OCI-M1 (cell line): Measurements from ENCODE around the gene LPCAT1.

Experiments used
- DNase-seq: peaks from one replicate; lab custom pipeline; 2025; lab: John Stamatoyannopoulos, UW

The LPCAT1 gene

DNA sequence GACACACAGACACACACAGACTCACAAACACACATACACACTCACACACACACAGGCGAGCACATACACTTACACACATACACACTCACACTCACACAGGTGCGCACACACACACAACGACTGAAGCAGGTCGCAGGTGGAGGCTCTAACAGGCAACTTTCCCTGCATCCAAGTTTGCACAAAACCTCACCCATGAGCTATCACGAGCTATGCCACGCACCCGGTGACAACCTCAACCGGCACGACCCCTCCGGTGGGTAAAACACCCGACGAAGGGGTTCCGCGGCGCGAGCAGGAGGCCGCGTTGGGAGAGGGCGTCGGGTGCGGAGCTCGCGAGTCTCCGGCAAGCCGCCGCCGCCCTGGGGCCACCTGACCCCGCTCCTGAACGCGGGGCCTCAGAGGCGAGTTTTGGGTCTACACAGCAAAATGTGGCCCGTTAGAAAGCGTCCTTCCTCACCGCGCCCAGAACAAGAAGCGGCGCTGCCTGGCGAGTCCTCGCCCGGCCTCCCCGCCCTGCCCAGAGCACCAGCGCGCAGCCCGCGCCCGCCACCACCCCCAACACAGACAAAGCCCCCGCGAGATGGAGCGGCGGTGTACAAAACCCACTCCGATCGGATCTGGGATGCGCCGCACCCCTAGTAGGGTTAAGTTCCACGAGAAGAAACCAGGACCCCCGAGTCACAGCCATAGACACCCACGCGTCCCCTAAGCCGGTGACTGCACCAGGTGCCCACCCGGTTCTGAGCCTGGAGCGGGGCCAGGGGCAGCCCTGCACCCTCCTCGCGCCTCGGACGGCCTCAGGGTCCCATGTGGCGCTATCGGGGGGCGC is 79.2 kb downstream of the LPCAT1 start:
- DNase-seq: no peak

GRCh38 chr5:1443991-1444360 is 79.8 kb downstream of the LPCAT1 start:
- DNase-seq: no peak

GRCh38 chr5:1443171-1443570 is 80.6 kb downstream of the LPCAT1 start:
- DNase-seq: no peak

DNA sequence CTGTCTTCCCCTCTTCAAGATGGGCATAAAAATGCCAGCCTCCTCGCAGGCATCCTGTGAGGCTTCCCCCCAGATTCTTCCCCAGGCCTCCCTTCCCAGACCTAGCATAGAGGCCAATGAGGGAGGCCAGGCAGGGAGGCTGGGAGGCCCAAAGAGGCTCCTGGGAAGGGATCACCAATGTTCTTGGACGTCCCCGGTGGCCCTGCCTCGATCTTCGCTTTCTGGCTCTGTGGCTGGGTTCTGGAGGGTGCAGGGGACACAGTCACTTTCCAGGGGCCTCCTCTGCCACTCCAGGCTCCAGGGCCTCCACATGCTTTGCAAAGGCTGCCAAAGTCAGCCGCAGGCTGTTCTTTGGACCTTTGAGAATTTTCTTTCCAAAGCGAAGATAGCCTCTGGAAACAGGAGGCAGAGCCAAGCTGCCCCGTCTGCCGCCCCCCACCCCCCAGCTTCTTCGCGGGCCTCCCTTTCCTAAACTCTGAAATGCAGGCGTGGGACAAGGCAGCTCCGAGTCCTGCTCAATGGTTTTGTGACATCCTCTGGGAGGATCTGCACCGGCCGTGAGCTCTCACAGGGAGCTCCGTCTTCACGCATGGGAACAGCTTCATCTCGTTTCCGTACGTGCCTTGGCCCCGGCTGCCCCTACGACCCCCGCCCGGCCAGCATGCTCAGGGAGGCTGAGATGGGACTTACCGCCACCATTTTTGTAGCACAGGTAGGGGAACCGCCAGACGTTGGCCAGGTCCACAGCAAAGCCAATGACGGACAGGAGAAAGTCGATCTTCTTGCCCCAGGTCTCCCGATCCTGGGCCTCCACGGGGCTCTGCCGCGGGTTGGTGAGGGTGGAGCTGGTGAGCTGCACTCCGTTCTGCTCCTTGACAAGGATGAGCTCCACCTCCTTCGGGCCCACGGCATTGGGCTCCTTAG is 81.3 kb downstream of the LPCAT1 start:
- DNase-seq: no peak

GRCh38 chr5:1441166-1441865 is 82.4 kb downstream of the LPCAT1 start:
- DNase-seq: no peak

- no peak for DNase-seq
Measured at GRCh38 chr5:1440098-1440493, 83.7 kb downstream of the LPCAT1 start.

DNA sequence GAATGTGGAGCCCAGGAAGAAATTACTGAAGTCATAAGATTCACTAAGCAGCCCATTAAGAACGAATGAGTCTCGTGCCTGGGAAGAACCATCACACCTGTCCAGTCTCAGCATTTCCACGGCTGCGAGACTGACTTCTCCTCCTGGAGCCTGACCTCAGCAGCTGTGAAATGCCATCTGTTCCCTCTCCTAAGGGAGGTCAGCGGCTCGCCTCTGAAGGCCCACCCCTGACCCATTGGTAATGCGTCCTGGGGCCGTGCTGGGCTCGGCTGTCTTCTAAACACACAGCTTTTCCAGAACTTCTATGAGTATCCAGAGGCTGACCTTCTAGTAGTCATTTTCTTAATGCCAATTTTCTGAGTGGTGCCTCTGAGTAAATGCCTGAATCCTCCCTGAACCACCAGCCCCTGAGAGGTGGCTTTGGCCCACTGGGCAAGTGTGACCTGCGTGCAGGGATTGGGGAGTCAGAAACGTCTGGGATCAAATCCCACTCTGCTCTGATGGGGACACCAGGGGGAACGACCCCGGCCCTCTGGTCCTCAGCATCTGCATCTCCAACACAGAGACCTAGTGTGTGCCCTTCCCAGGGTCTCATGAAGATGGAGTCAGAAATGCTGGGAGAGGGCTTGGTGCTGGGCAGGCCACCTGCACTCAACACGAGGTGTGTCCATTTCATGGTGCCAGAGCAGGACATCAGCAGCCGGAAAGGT is 84.2 kb downstream of the LPCAT1 start:
- DNase-seq: no peak

DNA sequence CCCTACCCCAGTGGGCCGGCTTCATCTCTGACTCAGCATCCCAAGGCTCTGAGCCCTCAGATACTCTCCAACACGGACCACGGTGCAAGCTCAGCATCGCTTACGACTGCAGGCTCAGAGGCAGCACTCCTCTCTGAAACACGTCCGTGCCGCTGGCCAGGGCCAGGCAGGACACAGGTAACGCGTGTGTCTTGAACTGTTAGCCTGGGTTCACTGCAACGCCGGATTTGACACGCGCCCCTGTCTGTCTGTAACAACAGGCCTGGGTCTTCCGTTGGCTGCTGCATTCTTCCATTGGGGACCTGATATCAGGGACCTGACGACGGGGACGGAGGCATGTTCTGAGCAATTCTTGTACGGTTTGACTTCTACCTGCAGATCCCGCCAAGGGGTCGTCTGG is 84.9 kb downstream of the LPCAT1 start:
- DNase-seq: no peak

DNA sequence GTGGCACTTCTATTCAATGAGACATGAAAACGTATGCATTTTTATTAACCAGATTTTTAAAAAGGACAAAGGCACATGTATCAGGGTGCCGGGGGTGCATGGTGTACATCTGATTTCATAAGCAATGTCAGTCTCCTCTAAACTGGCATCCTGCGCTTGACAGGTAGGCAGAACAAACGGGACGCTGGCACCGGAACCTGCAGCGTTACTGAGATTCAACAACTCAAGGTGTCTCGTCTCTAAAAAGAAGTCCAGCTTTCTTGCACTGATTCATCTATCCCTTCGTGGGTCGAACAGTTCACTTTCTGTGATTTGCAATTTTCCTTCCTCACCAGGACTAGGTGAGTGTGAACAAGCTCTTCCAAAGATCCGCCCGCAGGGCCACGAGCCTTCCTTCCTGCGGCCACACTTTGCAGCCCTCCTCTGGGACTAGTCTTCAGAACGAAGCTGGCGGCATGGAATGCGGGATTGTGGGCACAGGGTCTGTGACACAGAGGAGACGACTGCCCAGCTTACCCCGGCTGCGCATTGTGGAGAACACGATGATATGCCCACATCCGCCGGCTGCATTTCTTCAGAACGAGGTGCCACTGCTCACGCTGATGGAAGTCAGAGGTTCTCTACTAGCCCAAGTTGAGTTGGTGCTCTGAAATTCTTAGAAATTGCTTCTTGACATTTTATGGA is 85.7 kb downstream of the LPCAT1 start:
- no peak for DNase-seq

DNA sequence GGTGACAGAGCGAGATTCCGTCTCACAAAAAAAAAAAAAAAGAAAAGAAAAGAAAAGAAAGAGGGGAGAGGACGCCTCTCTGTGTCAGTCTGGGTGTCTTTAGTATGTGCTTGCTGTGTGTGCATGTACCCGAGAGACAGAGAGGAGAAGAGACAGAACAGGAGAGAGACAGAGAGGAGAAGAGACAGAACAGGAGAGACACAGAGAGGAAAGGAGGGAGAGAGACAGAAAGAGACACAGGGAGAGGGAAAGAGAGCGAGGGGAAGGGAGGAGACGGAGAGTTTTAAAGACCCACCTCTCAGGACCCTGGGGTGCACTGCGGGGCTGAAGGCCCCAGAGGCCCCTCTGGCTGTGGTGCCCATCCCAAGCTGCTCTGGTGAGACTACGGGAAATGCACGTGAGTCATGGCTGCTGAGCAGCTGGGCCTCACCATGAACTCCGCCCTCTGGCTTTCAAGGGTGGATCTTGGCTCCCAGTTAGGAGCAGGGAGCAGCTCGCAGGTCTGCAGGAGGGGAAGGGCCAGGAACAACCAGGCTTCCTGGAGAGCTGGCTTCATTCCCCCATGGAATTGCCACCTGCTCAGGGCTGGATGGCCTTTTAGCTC is 86.4 kb downstream of the LPCAT1 start:
- peak; percentile 3 for DNase-seq

DNA sequence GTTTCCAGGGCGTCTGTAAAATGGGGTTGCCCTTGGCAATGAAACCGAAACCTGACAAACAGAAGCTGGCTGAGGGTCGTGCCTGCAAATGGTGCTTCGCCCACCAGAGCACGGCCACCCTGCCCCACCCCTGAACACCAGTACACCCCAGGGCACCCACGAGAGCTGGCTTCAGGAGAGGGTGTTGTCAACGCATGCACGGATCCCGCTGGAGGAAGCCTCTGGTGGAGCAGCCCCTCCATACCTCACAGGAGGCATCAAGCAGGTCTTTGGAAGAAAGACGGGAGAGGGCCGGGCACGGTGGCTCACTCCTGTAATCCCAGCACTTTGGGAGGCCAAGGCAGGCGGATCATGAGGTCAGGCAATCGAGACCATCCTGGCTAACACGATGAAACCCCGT is 87.1 kb downstream of the LPCAT1 start:
- DNase-seq: no peak

DNA sequence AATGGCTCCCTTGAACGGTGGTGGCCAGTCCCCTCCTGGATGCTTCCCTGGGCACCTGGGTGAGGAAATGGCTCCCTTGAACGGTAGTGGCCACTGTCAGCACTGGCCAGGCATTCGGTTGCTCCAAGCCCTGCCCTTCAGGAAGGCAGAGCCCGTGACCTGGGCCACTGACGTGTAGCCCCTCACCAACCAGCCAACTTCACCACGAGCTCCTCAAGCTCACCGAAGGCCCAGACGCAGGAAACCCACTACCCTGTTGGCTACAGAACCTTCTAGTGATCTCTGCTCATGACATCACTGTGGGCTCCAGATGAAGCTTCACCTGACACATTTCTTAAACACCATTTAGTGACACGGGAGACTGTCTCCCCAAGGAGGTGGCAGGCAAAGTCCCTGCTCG is 87.7 kb downstream of the LPCAT1 start:
- no peak for DNase-seq

- DNase-seq: no peak
Measured at GRCh38 chr5:1435369-1435768, 88.4 kb downstream of the LPCAT1 start.

- DNase-seq: no peak
Measured at GRCh38 chr5:1432296-1432695, 91.5 kb downstream of the LPCAT1 start.

DNA sequence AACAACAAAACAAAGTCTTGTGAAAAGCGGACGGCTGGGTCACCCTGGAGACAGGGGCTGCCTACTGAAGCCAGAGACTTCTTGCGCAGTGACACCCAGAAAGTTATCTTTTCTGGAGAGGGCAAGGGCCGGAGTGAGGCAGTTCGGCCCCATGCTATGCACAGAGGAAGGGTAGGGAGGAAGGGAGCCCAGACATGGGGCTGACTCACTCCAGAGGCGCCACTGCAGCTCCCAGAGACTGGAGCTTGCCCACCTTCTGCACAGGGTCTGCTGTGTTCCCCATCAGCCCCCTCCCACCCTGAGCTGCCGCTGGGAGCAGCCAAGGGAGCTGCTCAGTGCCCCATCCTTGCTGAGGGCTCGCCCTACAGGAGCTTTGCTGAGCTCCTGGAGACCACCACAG is 91.9 kb downstream of the LPCAT1 start:
- DNase-seq: no peak

- no peak for DNase-seq
Measured at GRCh38 chr5:1431021-1431811, 92.5 kb downstream of the LPCAT1 start.

DNA sequence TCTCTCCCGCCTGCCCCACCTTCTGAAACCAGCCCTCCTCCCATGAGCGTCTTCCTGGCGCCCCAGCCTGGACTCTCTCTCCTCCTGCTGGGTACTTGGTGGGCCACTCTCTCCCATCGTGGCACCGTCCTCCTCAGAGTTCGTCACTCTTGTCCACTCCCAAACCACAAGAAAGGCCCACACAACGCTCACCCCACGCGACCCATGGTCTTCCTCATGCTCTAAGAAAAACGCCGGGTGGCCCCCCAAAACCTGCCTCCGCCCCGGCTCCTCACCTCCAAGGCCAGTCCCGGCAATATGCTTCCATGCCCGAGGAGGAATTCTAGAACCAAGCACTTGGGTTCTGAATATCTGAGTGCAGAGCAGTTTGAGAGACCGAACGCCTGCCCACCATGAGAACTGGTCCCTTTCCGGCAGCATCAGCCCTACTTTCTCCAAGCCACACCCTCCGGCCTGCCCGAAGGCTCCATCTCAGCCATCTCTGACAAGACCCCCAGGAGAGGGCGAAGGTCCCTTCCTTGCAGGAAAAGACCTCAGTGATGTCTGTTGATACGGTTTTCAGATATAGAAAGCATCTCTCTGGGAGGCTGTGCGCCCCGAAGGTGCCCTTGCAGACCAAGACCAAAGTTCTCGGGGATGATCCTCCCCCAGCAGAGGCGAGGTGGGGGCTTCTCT is 93.5 kb downstream of the LPCAT1 start:
- no peak for DNase-seq

DNA sequence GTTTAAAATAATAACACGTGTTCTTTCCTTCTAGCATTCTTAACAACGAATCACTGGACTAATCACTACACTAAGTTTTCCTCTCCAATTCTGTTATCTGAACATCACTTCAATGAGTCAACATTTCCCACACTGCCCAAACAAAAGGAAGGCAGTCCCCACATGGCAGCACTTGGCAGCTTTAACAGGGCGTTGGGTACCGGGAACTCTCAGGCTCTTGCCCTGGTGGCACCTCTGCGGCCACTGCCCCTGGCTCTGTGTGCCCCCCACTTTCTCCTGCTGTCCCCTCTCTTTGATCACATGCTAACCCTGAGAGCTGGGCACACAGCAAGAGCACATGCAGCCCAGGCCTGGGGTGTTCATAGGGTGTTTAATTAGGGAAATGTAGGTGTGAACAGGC is 94.3 kb downstream of the LPCAT1 start:
- no peak for DNase-seq

DNA sequence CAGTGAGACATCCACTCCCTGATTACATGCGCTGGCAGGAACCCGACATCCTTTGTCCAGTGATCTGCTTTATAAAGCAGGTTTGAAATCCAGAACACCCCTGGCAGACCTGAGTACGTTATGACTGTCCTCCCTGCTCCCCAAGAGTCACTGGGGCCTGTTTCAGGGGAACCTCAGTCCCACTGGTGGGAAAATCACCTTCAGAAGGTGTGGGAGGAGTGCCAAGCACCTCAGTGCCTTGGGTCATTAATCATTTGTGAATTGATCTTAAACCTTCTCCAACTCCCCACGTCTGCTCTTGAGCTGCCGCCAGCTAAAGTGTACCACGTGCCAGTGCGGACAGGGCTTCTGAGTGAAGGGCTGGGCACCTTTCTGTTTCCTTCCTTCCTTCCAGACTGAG is 94.7 kb downstream of the LPCAT1 start:
- no peak for DNase-seq

GRCh38 chr5:1428107-1428506 is 95.7 kb downstream of the LPCAT1 start:
- no peak for DNase-seq
